SJCRH30 (cell line): ENCODE measurements around the gene FXYD7. TPM values are rescaled to one million over a fixed set of nuclear protein-coding genes. Genes with fewer than 3 reads are reported as not detected.
"Not testable (repeated sequence)": the region's sequence is repeated elsewhere in the genome, so short reads cannot be mapped to it uniquely, and the experiment has no call there.

ENCODE experiments used
- DNase-seq, 2 experiments: peaks; one replicate each; pipeline ENCODE4 v3.0.0-alpha.2; 2015 to 2020
- H3K27ac ChIP-seq: fragments of 250-450 bp; sonication (Bioruptor Pico); 2 replicates; pipeline ENCODE4 v1.5.1; 2020; ENCODE audit warnings: mild to moderate bottlenecking, moderate library complexity
- H3K27me3 ChIP-seq: fragments of 250-450 bp; sonication (Bioruptor Pico); 2 replicates; pipeline ENCODE4 v1.5.1; 2020; ENCODE audit warnings: mild to moderate bottlenecking, moderate library complexity
- H3K36me3 ChIP-seq: fragments of 250-450 bp; sonication (Bioruptor Pico); 2 replicates; pipeline ENCODE4 v1.5.1; 2020; ENCODE audit warnings: mild to moderate bottlenecking, moderate library complexity
- H3K4me1 ChIP-seq: fragments of 250-450 bp; sonication (Bioruptor Pico); 2 replicates; pipeline ENCODE4 v1.5.1; 2020; ENCODE audit warnings: mild to moderate bottlenecking, moderate library complexity
- H3K4me3 ChIP-seq: fragments of 250-450 bp; sonication (Bioruptor Pico); 2 replicates; pipeline ENCODE4 v1.5.1; 2020; ENCODE audit warnings: mild to moderate bottlenecking, moderate library complexity
- H3K9me3 ChIP-seq: fragments of 250-450 bp; sonication (Bioruptor Pico); replicated peaks from 2 replicates; pipeline ENCODE4 v1.5.1; 2020; ENCODE audit warnings: mild to moderate bottlenecking, moderate library complexity
- total RNA-seq: library from RNA; depleted of rRNA; stranded (reverse); fragments of >200 nt; shearing (Covaris generic); gene quantifications from 2 replicates; pipeline ENCODE4 v1.2.3, GENCODE V29; 2014

Gene FXYD7
- total RNA-seq, 1 experiment from 2014 or later, result not detected

DNA sequence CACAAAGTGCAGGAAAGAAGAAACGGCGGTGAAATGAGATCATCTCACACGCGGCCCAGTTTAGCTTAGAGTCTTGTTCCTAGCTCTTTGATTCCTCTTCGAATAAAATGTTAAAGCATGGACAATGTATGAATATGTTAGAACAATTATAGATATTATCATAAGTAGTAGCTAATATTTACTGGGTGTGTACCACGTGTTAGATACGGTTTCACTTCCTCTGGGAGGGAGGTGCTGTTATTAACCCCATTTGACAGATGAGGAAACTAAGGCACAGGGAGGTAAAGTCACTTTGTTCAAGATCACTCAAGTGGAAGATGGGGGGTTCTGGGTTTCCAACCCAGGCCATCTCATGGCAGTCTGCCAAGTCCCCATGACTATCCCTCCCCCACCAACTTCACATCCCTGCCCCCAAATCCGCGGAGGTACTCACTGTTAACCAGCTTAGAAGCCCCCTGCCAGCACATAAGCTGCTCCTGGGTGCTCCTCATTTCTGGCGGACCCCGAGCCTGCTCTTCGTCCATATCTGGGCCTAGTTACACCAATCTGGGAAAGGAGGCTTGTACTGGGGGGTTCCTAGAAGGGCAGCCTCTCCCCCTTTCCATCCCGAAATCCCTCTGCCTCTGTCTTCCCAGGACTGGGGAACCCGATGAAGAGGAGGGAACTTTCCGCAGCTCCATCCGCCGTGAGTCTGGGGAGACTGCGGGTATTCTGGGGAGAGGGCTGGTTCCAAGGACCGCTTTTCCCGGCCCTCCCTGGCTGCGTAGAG is 1.0 kb upstream of the FXYD7 start:
- no peak for DNase-seq
- peaks cover 20% of the 10 kb centered on the region; the same call in 1 of the 2 replicates for H3K27me3 ChIP-seq
- H3K9me3 ChIP-seq, result no peaks in the 10 kb centered on the region
- H3K4me3 ChIP-seq, result no peak overlapping the region
- H3K4me1 ChIP-seq, result no peaks in the 10 kb centered on the region
- no peaks in the 10 kb centered on the region for H3K36me3 ChIP-seq
- no peak overlapping the region for H3K27ac ChIP-seq

DNA sequence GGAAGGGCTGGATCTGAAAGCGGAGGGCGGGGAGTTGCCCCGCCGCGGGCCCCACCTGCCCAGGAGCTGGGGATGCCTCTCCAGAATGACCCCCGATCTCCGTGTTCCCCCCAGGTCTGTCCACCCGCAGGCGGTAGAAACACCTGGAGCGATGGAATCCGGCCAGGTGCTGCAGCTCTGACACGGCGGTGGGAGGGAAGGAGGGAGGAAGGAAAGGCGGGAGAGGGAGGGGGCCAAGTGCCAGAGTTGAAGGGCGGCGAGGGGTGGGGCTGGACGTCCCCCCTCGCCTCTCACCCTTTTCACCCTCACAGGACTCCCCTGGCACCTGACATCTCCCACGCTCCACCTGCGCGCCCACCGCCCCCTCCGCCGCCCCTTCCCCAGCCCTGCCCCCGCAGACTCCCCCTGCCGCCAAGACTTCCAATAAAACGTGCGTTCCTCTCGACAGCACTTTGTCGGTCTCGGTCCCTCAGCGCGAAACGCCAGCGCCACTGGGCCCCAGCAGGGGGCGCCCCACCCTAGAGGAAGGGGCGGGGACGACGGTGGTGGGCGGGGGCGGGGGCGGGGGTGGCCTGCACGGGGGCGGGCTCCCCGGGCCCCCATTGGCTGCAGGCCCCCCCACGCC is 337 bp upstream of the FXYD7 start:
- H3K4me1 ChIP-seq, result no peaks in the 10 kb centered on the region

DNA sequence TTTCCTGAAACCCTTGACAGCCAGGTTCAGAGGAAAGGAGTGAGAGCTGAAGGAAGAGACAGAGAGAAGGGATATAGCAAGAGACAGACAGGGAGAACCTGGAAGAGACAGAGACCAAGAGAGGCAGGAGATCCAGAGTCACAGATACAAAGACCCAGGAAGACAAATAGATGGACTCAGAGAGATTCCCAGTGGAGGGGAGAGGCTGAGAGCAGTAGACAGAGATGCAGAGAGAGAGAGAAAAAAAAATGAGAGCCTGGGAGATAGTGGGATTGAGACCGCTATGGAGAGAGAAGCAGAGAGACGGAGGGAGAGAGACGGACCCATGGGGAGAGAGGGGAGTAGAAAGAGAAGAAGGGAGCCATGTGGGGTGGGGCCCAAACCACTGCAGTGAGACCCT is 763 bp downstream of the FXYD7 start:
- Histone ChIP-seq H3K9me3 (no peaks in the 10 kb centered on the region), H3K27me3 (peaks cover 16% of the 10 kb centered on the region; the same call in 1 of the 2 replicates), H3K36me3 (no peaks in the 10 kb centered on the region), H3K4me1 (no peaks in the 10 kb centered on the region), H3K27ac (no peak overlapping the region), H3K4me3 (no peak overlapping the region)
- no peak for DNase-seq

More for the DNA sequence above, 337 bp upstream of the FXYD7 start:
- no peaks in the 10 kb centered on the region for H3K9me3 ChIP-seq
- H3K27me3 ChIP-seq, result peaks cover 20% of the 10 kb centered on the region; the same call in 1 of the 2 replicates
- no peak overlapping the region for H3K4me3 ChIP-seq
- no peak overlapping the region for H3K27ac ChIP-seq
- DNase-seq, result no peak
- no peaks in the 10 kb centered on the region for H3K36me3 ChIP-seq

DNA sequence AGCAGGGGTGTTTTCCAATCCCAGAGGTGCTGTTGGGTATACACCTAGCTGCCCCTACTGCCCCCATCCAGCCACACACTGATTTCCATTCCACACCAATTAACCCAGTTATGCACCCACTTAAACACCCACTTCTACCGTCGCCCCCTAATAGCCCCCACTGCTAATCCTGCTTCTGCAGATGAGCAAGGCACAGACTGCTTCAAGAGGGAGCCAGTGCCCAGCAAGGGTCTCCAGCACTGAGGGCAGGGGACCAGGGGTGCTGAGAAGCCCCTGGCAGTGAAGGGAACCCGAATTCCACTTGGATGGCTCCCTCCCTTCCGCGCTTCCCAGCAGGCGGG is 1.2 kb downstream of the FXYD7 start:
- H3K9me3 ChIP-seq, result no peaks in the 10 kb centered on the region
- H3K4me3 ChIP-seq, result no peak overlapping the region

DNA sequence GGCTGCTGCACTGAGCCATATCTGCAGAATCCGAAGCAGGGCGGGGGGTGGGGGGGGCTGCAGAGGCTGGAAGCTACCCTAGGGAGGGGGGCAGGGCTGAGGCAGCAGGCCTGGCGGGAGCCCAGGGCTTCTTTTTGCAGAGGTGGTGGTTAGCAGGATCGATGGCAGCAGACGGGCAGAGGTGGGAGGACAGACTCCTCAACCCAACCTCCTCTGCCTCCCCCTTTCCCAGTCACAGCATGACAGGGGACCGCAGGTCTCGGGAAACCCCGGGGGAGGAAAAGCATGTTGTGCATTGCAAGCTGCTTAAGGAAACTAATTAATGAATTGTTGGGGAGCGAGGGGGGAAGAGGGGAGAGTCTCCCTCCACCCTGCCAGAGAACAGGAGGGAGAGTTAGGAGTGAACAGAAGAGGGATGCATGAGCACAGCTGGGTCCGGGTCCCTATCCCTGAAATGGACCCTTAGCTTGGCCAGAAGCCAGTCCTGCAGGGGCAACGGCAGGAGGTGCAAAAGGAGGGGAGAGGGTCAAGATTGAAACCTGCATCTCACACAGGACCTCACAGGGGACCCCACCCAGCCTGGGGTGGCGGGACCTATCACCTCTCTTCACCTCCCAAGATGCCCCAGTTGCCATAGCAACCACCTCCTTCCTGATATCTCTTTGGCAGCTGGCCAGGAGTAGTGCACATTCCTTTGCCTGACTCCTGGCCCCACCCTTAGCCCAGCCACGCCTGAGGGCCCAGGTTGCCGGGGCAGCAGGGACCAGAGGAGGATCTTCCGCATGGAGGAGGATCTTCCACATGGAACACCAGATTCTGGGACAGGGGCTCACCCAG is 1.8 kb downstream of the FXYD7 start:
- H3K27ac ChIP-seq, result no peak overlapping the region
- no peaks in the 10 kb centered on the region for H3K36me3 ChIP-seq
- no peaks in the 10 kb centered on the region for H3K9me3 ChIP-seq
- no peaks in the 10 kb centered on the region for H3K4me1 ChIP-seq
- no peak overlapping the region for H3K4me3 ChIP-seq
- peaks cover 6% of the 10 kb centered on the region; the same call in 1 of the 2 replicates for H3K27me3 ChIP-seq
- peak; percentile 38 to 43 for DNase-seq

More for the DNA sequence above, 1.2 kb downstream of the FXYD7 start:
- DNase-seq, result no peak
- H3K27ac ChIP-seq, result no peak overlapping the region
- H3K36me3 ChIP-seq, result no peaks in the 10 kb centered on the region
- H3K27me3 ChIP-seq, result peaks cover 11% of the 10 kb centered on the region; the same call in 1 of the 2 replicates
- H3K4me1 ChIP-seq, result no peaks in the 10 kb centered on the region

DNA sequence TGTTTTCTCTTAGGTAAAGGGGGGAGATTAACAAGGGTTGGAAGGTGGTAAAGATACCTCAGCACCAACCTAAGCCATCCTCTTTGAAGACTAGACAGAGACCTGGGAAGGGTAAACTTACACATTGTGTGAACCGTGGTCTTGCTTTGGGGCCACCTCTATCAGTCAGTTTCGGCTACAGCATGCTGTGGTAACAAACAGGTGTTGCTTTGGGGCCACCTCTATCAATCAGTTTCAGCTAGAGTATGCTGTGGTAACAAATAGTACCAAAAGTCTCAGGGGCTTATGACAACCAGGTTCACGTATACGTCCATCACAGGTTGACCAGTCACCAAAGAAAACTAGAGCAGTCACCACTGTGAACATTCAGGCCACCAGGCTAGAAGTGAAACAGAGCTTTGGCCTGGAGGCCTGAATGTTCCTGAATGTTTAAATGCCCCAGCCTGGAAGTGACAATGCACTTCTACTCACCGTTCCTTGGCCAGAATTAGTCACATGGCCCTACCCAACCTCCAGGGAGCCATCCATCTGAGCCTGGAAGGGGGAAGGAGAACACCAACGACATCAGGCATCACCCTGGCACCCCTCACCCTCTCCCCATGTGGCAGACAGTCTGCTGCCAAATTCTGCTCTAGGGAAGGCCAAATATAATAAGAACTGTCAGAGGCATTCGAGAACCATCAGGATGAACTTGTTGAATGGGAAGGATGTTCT is 3.8 kb downstream of the FXYD7 start:
- Histone ChIP-seq H3K27me3 (peaks cover 9% of the 10 kb centered on the region; the same call in 1 of the 2 replicates), H3K27ac (no peak overlapping the region), H3K9me3 (no peaks in the 10 kb centered on the region), H3K4me3 (no peak overlapping the region), H3K36me3 (no peaks in the 10 kb centered on the region), H3K4me1 (no peaks in the 10 kb centered on the region)
- DNase-seq, result no peak

DNA sequence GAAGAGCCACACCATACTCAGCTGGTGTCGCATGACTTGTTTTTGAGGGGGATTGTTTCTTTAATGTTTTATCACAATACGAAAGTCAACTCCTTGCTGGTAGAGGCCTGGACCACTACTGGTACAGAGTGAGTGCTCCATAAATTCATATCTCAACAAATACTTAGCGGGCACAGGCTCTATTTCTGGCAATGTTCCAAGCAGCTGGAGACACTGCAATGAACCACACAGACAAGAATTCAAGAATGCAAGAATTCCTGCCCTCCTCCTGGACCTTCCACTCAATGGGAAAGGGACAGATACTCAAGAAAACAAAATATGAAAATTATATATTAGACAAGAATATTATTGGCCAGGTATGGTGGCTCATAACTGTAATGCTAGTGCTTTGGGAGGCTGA is 6.4 kb downstream of the FXYD7 start:
- Histone ChIP-seq H3K4me3 (no peak overlapping the region), H3K9me3 (no peaks in the 10 kb centered on the region), H3K36me3 (no peaks in the 10 kb centered on the region), H3K27me3 (peaks cover 6% of the 10 kb centered on the region), H3K4me1 (no peaks in the 10 kb centered on the region), H3K27ac (no peak overlapping the region)
- DNase-seq, result no peak

DNA sequence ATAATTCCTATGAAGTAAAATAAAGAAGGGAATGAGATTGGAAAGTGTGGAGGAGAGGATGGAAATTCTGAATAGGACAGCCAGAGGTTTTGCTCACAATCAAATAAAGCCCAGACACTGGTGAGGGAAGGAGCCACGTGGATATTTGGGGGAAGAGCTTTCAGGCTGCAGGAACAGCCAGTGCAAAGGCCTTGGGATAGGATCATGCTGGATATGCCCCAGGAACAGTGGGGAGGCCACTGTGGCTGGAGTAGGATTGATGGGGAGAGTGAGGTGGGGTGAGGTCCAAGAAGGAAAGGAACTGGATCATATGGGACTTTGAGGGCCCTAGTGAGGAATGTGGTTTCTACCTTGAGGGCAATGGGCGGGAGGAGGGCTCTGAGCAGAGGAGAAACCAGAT is 7.4 kb downstream of the FXYD7 start:
- Histone ChIP-seq H3K4me1 (no peaks in the 10 kb centered on the region), H3K9me3 (no peaks in the 10 kb centered on the region), H3K4me3 (no peak overlapping the region), H3K27me3 (peaks cover 11% of the 10 kb centered on the region), H3K27ac (no peak overlapping the region), H3K36me3 (no peaks in the 10 kb centered on the region)
- DNase-seq, result no peak

DNA sequence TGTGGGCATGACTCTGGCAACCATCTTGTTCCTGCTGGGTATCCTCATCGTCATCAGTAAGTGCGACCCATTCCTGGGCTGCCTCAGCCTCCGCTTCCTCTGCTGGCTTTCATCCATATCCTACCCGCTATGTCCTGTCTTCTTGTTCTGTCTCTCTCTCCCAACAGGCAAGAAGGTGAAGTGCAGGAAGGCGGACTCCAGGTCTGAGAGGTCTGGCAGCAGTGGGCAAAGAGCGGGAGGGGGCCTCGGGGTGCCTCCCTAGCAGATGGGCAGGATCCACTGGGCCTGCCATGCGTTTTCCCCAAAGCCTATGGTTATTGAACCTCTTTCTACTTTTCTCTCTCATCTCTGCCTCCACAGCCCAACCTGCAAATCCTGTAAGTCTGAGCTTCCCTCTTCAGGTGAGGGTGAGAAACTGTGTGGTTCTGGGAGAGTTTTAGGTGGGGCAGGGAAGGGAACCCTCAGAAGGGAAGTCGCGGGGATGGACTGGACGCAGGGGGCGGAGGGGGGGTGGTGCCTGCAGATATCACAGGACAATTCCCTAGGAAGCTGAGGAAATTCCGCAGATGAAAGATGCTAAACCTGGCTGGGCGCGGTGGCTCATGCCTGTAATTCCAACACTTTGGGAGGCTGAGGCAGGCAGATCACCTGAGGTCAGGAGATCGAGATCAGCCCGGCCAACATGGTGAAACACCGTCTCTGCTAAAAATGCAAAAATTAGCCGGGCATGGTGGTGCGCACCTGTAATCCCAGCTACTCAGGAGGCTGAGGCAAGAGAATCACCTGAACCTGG is 8.4 kb downstream of the FXYD7 start:
- Histone ChIP-seq H3K4me3 (no peak overlapping the region), H3K27me3 (peaks cover 20% of the 10 kb centered on the region), H3K36me3 (no peaks in the 10 kb centered on the region)

DNA sequence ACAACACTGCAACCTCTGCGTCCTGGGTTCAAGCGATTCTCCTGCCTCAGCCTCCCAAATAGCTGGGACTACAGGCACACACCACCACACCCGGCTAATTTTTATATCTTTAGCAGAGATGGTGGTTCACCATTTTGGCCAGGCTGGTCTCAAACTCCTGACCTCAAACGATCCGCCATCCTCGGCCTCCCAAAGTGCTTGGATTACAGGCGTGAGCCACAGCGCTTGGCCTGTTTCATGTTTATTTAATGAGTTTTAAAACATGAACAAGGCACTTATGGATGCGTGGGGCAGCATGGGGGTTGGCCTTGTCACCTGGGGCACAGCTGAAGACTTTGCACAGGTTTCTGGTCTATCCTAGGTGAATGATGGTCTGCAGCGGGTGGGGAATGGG is 10.1 kb downstream of the FXYD7 start:
- H3K27ac ChIP-seq, H3K4me3 ChIP-seq, H3K9me3 ChIP-seq, H3K4me1 ChIP-seq, H3K36me3 ChIP-seq, DNase-seq: not testable (repeated sequence)
- H3K27me3 ChIP-seq, result peaks cover 26% of the 10 kb centered on the region

More for the DNA sequence above, 8.4 kb downstream of the FXYD7 start:
- Histone ChIP-seq H3K27ac (no peak overlapping the region), H3K9me3 (no peaks in the 10 kb centered on the region), H3K4me1 (no peaks in the 10 kb centered on the region)
- no peak for DNase-seq

DNA sequence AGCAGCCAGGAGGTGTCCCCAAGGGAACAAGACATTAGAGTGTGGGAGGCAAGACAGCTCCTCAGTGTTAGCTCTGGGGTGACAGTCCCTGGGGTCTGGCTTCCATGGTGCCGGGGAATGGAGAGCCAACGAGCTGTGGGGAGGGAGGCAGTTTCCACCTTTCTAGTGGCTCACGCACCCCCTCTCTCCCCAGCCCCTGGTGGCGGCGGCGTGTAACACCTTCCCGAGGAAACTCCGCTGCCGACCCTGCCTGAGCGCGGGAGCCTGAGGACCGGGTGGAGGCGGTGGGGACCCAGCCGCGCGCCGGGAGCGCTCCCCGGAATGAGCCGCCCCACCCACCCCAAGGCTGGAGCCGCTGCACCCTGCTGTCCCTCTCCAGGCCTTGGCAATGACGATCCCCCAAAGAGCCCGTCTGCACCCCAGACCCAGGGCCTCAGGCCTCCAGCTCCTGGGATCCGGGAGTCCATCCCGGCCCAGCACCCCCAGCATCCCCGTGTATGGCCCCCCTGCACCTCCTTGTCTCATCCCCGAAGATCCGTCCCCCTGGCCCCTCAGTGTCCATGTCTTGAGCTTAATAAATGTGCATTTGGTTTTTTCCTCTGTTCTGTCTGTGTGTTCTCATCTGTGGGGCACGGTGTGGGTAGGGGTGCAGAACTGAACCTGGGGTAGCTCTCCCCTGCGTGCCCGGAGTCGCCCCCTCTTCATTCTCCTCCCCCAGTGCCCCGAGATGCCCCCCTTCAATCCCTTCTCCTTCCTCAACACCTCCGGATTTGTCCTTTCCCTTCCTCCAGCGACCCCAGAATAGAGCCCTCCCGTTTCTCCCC is 10.9 kb downstream of the FXYD7 start:
- DNase-seq, result no peak
- no peak overlapping the region for H3K27ac ChIP-seq
- H3K4me1 ChIP-seq, result no peaks in the 10 kb centered on the region
- H3K36me3 ChIP-seq, result no peaks in the 10 kb centered on the region
- no peaks in the 10 kb centered on the region for H3K9me3 ChIP-seq
- peaks cover 26% of the 10 kb centered on the region for H3K27me3 ChIP-seq
- peak overlapping the region; percentile 47; the same call in 1 of the 2 replicates for H3K4me3 ChIP-seq

DNA sequence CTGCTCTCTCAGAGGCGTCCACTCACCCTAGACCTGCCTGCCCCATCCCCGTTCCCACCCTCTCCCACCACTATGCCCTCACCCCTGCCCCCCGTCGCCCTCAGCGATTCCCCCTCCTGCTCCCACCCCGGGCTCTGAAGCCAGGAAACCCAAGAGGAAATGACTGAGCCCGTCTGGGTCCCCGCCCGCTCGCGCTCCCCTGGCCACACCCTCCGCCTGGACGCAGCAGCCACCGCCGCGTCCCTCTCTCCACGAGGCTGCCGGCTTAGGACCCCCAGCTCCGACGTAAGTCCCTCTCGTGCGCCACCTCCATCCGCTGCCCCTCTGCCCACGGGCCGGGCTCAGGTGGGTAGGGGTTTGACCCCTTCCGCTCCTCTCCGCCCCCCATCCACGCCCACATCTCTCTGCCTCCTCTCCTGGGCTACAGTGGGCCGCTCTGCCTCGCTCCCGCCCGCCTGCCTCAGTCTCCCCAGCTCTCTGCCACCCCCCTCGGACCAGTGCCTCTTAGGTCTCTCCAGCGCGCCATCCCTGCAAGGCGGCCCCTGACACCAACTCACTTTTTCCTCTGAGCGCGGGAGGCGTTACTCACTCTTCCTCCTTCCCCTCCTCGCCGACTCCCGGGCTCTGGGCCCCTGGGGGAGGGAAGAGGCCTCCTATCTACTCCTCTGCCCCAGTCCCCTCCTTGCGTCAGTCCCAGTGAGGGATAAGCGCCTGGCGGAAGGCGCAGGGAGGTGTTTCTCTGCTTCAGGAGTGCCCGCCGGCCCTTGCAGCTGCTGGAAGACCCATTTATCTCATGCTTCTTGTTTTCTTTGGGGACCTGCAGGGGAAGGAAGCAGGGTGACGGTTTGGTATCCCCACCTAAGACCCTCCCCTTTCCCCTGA is 11.7 kb downstream of the FXYD7 start, which contains the start of gene FXYD5:
TSS of gene FXYD5 (plus strand) at position 211 of the 882 bp plus-strand sequence. CDS start 816 bp downstream, outside the sequence.
- Histone ChIP-seq H3K4me3 (peak within 1 kb of the TSS; percentile 47), H3K27me3 (peaks cover 26% of the 10 kb centered on the region), H3K4me1 (no peaks in the 10 kb centered on the region), H3K27ac (no peak within 1 kb of the TSS), H3K9me3 (no peaks in the 10 kb centered on the region), H3K36me3 (no peaks in the 10 kb centered on the region)
- peak in 1 of 2 experiments; percentile 15 for DNase-seq
